Melanocyte of skin (primary cell): Measurements from ENCODE around the gene ST6GALNAC4. TPM values are rescaled to one million over a fixed set of nuclear protein-coding genes. Genes with fewer than 3 reads are reported as not detected.

ENCODE experiments used
- small RNA-seq, 2 donors: library from RNA; depleted of rRNA; stranded (forward); fragments of <200 nt; gene quantifications; one replicate each; pipeline ENCODE3, GENCODE V24; 2012
- total RNA-seq, 2 donors: library from RNA; depleted of rRNA; stranded (reverse); fragments of >200 nt; gene quantifications; 2 replicates each; pipeline ENCODE4 v1.2.3, GENCODE V29; 2012

ST6GALNAC4 gene, protein sequence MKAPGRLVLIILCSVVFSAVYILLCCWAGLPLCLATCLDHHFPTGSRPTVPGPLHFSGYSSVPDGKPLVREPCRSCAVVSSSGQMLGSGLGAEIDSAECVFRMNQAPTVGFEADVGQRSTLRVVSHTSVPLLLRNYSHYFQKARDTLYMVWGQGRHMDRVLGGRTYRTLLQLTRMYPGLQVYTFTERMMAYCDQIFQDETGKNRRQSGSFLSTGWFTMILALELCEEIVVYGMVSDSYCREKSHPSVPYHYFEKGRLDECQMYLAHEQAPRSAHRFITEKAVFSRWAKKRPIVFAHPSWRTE
- total RNA-seq = 1 to 10 TPM; 5.2 to 8.3 TPM

DNA sequence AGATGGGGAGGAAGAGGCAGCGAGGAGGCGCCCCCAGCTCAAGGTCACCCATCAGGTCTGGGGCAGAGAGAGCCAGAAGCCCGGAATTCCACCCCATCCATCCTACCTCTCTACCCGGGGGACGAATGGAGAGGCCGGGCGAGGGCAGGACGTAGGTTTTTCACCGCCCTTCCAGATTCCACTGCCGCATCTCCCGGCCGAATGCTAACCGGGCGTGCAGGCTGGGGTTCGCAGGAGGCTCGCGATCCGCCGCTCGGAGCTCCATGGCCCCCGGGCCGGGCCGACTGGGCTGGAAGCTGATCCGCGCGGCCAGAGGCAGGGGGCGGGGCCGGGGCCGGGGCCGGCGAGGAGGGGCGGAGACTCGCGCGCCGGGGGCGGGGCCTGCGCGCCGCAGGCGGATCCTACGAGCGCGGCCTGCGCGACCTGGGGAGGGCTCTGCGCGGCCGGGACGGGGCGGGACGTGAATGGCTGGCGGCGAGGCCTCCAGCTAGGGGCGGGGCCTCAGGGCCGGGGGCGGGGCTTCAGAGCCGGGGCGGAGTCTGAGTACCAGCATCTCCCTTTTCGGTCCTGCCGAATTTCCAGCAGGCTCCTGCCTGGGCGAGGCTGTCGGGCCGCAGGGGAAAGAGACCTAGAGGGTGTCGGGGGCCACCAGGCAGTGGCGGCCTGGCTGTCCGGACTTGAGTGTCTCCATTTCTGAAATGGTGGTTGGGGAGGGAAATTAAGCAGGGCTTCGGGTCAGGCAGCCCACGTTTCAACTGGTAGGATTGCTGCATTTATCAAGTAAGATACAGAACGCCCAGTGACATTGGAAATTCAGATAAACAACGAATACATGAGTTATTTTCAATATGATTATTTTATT is at the start of gene ST6GALNAC4:
Gene ST6GALNAC4 (minus strand): TSS at position 322 of the 862 bp plus-strand sequence. CDS start 622 bp downstream, outside the sequence.

DNA sequence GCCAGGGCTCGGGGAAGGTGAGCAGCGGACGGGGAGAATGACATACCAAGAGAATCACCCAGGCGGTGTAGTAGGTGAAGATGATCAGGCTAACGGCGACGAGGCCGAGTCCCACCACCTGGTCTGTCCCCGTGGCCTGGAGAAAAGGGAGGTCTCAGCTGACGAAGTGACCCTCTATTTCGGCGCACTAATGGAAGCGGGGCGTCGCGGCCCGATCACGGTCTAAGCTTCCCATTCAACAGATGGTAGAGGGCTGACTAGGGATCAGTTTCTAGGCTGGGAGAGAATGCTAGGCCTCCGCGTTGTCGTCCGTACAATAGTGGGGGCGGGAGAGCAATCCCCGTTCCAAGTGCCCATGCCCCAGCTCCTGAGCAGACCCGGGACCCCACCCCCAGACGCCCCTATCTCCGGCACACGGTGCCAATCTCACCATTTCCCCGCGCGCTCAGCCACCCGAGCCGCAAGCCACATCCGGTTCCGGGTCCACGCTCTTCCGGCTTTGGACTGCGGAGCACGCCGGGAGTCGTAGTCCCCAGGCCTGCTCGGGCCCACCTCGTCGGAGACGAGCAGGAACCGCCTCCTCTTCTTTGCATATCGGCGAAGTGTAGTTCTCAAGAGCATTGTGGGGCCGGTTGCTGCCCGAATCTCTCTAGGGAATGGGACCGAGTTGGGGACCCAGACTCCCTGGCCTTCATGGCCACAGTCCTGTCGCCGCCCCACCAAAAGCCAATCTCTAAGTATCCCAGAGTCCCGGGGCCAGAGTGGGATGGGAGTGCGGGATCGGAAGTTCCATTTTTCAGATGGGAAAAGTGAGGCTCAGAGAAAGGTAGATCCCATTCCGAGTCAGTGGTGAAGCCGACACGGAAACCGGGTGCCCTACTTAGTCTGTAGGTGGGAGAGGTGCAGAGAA is 20.8 kb upstream of the ST6GALNAC4 start, which contains the start of gene DPM2:
Gene DPM2 (minus strand): TSS at position 467 of the 910 bp plus-strand sequence. CDS start 34 bp downstream, at position 433.

DNA sequence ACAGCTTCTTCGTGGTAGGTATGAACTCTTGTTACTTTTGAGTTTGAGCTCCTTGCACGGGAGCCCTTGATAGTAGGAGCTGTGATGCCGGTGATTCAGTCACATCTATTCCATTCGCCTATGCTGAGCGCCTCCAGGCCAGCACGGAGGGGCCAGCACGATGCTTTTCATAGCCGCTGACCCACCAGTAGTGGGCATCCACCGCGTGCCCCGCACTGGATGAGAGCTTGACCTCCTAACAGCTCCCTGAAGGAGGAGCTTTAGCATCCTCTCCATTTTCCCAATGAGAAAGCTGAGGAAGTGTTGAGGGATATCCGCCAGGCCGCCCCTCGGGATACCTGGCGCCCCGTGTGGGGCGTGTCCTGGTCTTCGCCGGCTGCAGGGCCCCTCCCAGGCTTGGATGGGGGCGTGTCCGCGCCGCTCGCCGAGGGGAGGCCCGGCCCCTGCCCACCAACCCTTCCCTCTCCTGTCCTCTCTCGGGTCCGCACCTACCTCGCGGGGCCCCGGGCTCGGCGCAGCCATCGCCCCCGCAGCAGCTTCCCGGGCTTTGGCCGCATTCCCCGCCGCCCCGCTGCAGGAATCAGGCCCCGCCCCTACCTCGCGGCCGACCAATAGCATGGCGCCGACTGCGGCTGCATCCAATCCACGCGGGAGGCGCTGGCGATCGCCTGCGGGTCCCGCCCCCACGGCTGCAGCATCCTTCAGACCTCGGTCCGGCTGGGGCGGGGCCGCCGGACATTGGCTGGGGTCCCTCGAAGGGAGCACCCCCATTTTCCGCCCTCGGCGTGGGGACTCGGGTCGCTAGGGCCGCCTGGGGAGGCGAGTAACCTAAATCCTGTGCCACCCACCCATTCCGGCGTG is 13.6 kb upstream of the ST6GALNAC4 start, which contains the start of gene PIP5KL1:
Gene PIP5KL1 (minus strand): TSS at position 547 of the 861 bp plus-strand sequence. CDS start 25 bp downstream, at position 522.

DNA sequence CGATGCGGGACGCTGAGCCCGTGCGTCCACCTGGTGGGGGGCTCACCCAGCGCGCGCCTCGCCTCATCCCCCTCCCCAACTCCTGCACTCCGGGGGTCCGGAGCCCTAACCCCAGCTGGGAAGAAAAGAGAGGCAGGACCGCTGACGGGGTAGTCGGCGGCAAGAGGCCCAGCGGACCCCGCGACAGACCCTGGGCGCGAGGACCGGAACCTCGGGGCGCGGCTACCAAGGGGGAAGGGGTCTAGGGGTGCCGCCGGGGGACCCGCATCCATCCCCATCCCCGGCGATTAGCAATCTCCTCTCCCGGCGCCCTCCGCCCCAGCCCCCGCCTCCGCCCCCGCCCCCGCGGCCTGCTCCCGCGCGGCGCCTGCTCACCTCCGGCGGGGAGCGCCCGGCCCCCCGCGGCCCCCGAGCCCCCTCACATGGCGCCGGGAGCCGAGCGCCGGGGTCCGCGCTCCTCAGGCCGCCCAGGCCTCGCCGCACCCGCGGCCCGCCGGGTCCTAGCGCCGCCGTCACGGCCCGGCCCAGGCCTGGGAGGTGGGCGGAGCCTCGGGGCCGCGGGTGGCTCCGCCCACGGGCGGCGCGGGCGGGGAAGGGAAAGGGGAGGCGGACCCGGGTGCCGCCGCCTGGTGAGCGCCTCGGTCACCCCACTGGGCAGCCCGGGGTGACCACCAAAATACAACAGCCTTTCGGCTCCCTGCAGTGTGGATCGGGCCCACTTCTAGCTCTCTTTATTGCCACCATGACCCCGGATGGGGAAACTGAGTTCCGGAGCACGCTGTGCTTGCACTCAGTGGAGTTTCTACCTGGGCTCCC is 17.5 kb downstream of the ST6GALNAC4 start, which contains the start of gene ST6GALNAC6:
Gene ST6GALNAC6 (minus strand): TSS at position 476 of the 816 bp plus-strand sequence. CDS start 1,622 bp downstream, outside the sequence.

DNA sequence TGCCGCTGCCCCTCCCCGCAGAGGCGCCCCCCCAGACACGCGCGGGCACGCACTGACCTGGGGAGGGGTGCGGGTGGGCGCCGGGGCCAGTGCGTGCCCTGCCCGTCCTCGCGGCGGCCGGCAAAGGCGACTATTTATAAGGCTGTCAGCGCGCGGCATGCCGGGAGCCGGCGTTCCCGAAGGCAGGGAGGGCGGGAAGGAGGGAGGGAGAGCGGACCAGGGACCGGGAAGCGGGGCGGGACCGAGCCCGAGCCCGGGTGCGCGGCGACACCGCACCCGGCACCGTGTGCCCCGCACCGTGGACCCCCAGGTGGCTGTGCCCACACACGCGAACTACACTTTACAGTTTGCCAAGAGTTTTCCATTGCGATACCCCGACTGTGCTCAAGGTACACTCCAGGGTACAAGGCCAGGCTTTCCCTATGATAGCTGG is 39.3 kb downstream of the ST6GALNAC4 start, which contains the start of gene AK1:
Gene AK1 (minus strand): TSS at position 110 of the 433 bp plus-strand sequence. CDS start 3,058 bp downstream, outside the sequence.

Small RNA genes within 50 kb of the gene (small RNA-seq; reads per million reads assigned to genes)
- gene MIR4672 = 0.26 to 1.2 reads per million in 2 donors

Other genes with a start within 250 kb of the ST6GALNAC4 start
- gene CFAP157, start 210.1 kb downstream of the ST6GALNAC4 start, total RNA-seq = under 1 TPM in 1 of 2 donors, not detected in 1; under 0.01 TPM
- gene PTRH1, start 201.4 kb downstream of the ST6GALNAC4 start, total RNA-seq = 10 to 100 TPM; 19.6 to 28.0 TPM
- under 1 TPM in 1 of 2 donors, not detected in 1; under 0.01 TPM for gene TTC16, start 201.0 kb downstream of the ST6GALNAC4 start, total RNA-seq
- 1 to 10 TPM; 6.5 to 7.7 TPM for gene TOR2A, start 181.7 kb downstream of the ST6GALNAC4 start, total RNA-seq
- gene SH2D3C, start 138.4 kb downstream of the ST6GALNAC4 start, total RNA-seq = 1 to 10 TPM in 1 of 2 donors, under 1 TPM in 1; under 0.01 to 1.3 TPM
- gene CDK9, start 131.0 kb downstream of the ST6GALNAC4 start, total RNA-seq = 10 to 100 TPM; 32.3 to 44.3 TPM
- gene FPGS, start 114.2 kb downstream of the ST6GALNAC4 start, total RNA-seq = 10 to 100 TPM; 54.4 to 66.3 TPM
- gene ENG, start 62.4 kb downstream of the ST6GALNAC4 start, total RNA-seq = 10 to 100 TPM; 11.4 to 19.3 TPM
- 10 to 100 TPM; 42.0 to 53.9 TPM for gene AK1, start 39.4 kb downstream of the ST6GALNAC4 start, total RNA-seq
- gene ST6GALNAC6, start 17.4 kb downstream of the ST6GALNAC4 start, total RNA-seq = 10 to 100 TPM; 13.0 to 14.8 TPM
- gene PIP5KL1, start 13.7 kb upstream of the ST6GALNAC4 start, total RNA-seq = under 1 TPM; 0.33 to 0.34 TPM
- gene DPM2, start 20.8 kb upstream of the ST6GALNAC4 start, total RNA-seq = 10 to 100 TPM; 12.0 to 18.3 TPM
- gene EEIG1, start 63.9 kb upstream of the ST6GALNAC4 start, total RNA-seq = 10 to 100 TPM in 1 of 2 donors, 1 to 10 TPM in 1; 7.3 to 27.5 TPM
- 1 to 10 TPM; 5.9 to 7.3 TPM for gene NAIF1, start 150.3 kb upstream of the ST6GALNAC4 start, total RNA-seq
- 10 to 100 TPM; 22.0 to 31.0 TPM for gene SLC25A25, start 151.2 kb upstream of the ST6GALNAC4 start, total RNA-seq
- gene PTGES2, start 210.7 kb upstream of the ST6GALNAC4 start, total RNA-seq = 10 to 100 TPM; 63.3 to 82.3 TPM
- gene LCN2, start 232.4 kb upstream of the ST6GALNAC4 start, total RNA-seq = not detected
- gene BBLN, start 243.2 kb upstream of the ST6GALNAC4 start, total RNA-seq = 10 to 100 TPM; 13.7 to 41.6 TPM